Measurements from ENCODE around the gene CCDC6. TPM values are rescaled to one million over a fixed set of nuclear protein-coding genes. Genes with fewer than 3 reads are reported as not detected.

CCDC6 gene
- total and polyA plus RNA-seq, 2 of the 8 experiments (the other 6 are each of a cell fraction or from before 2014, with no cell fraction given) = 42.2 to 74.4 TPM

DNA sequence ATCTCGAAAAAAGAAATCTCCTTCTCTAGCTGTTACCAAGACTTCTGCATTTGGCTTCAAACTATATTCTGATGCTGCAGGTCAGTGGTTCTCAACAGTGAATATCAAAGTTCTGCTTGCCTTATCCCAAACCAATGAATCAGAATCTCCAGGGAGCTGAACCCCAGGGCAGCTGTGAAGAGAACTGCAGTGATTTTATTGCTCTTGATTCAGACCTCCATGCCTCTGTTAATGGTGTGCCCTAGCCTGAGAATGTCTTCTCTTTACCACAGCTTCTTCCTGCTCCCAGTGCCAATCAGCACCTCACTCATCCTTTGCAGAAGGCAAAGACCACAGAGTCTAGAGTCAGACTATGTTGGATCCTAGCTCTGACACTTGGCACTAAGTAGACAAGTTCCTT lies 106.9 kb downstream of the CCDC6 start (continued):
- TF ChIP-seq, protein P1, sequence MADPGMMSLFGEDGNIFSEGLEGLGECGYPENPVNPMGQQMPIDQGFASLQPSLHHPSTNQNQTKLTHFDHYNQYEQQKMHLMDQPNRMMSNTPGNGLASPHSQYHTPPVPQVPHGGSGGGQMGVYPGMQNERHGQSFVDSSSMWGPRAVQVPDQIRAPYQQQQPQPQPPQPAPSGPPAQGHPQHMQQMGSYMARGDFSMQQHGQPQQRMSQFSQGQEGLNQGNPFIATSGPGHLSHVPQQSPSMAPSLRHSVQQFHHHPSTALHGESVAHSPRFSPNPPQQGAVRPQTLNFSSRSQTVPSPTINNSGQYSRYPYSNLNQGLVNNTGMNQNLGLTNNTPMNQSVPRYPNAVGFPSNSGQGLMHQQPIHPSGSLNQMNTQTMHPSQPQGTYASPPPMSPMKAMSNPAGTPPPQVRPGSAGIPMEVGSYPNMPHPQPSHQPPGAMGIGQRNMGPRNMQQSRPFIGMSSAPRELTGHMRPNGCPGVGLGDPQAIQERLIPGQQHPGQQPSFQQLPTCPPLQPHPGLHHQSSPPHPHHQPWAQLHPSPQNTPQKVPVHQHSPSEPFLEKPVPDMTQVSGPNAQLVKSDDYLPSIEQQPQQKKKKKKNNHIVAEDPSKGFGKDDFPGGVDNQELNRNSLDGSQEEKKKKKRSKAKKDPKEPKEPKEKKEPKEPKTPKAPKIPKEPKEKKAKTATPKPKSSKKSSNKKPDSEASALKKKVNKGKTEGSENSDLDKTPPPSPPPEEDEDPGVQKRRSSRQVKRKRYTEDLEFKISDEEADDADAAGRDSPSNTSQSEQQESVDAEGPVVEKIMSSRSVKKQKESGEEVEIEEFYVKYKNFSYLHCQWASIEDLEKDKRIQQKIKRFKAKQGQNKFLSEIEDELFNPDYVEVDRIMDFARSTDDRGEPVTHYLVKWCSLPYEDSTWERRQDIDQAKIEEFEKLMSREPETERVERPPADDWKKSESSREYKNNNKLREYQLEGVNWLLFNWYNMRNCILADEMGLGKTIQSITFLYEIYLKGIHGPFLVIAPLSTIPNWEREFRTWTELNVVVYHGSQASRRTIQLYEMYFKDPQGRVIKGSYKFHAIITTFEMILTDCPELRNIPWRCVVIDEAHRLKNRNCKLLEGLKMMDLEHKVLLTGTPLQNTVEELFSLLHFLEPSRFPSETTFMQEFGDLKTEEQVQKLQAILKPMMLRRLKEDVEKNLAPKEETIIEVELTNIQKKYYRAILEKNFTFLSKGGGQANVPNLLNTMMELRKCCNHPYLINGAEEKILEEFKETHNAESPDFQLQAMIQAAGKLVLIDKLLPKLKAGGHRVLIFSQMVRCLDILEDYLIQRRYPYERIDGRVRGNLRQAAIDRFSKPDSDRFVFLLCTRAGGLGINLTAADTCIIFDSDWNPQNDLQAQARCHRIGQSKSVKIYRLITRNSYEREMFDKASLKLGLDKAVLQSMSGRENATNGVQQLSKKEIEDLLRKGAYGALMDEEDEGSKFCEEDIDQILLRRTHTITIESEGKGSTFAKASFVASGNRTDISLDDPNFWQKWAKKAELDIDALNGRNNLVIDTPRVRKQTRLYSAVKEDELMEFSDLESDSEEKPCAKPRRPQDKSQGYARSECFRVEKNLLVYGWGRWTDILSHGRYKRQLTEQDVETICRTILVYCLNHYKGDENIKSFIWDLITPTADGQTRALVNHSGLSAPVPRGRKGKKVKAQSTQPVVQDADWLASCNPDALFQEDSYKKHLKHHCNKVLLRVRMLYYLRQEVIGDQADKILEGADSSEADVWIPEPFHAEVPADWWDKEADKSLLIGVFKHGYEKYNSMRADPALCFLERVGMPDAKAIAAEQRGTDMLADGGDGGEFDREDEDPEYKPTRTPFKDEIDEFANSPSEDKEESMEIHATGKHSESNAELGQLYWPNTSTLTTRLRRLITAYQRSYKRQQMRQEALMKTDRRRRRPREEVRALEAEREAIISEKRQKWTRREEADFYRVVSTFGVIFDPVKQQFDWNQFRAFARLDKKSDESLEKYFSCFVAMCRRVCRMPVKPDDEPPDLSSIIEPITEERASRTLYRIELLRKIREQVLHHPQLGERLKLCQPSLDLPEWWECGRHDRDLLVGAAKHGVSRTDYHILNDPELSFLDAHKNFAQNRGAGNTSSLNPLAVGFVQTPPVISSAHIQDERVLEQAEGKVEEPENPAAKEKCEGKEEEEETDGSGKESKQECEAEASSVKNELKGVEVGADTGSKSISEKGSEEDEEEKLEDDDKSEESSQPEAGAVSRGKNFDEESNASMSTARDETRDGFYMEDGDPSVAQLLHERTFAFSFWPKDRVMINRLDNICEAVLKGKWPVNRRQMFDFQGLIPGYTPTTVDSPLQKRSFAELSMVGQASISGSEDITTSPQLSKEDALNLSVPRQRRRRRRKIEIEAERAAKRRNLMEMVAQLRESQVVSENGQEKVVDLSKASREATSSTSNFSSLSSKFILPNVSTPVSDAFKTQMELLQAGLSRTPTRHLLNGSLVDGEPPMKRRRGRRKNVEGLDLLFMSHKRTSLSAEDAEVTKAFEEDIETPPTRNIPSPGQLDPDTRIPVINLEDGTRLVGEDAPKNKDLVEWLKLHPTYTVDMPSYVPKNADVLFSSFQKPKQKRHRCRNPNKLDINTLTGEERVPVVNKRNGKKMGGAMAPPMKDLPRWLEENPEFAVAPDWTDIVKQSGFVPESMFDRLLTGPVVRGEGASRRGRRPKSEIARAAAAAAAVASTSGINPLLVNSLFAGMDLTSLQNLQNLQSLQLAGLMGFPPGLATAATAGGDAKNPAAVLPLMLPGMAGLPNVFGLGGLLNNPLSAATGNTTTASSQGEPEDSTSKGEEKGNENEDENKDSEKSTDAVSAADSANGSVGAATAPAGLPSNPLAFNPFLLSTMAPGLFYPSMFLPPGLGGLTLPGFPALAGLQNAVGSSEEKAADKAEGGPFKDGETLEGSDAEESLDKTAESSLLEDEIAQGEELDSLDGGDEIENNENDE (IDR thresholded peaks at IDR 0.05; ENCODE audit: insufficient replicate concordance, low read length) = no peak
- no peak for TF ChIP-seq CBX8 (IDR thresholded peaks at IDR 0.05; ENCODE audit: borderline replicate concordance, low read depth, low read length)
- no peak for TF ChIP-seq EP300 (IDR thresholded peaks at IDR 0.05; ENCODE audit: borderline replicate concordance in 1 of 2, low read depth in 2 of 2, low read length in 2 of 2)
- TF ChIP-seq CHD2 (IDR thresholded peaks at IDR 0.05; ENCODE audit: low read length) = no peak
- TF ChIP-seq, protein P2, sequence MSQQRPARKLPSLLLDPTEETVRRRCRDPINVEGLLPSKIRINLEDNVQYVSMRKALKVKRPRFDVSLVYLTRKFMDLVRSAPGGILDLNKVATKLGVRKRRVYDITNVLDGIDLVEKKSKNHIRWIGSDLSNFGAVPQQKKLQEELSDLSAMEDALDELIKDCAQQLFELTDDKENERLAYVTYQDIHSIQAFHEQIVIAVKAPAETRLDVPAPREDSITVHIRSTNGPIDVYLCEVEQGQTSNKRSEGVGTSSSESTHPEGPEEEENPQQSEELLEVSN (IDR thresholded peaks at IDR 0.05) = no peak
- TF ChIP-seq MAFK (IDR thresholded peaks at IDR 0.05; ENCODE audit: low read depth, low read length) = no peak
- no peak for TF ChIP-seq SP2 (IDR thresholded peaks at IDR 0.05; ENCODE audit: low read length)
- no peak for TF ChIP-seq JUN (IDR thresholded peaks at IDR 0.05; ENCODE audit: low read depth, low read length)
- no peak for TF ChIP-seq FOSL1 (IDR thresholded peaks at IDR 0.05; ENCODE audit: insufficient read depth, low read depth, low read length)
- no peak for TF ChIP-seq JUND (IDR thresholded peaks at IDR 0.05; ENCODE audit: low read length)
- no peak for TF ChIP-seq RAD21 (IDR thresholded peaks at IDR 0.05 in 1 of 2, conservative IDR thresholded peaks at IDR 0.05 in 1 of 2; ENCODE audit: low read depth in 2 of 2, low read length in 2 of 2)

Measured in H1 (cell line).